HG03354 (cell line): ENCODE results near the gene TMEM89.

Source experiments
- ATAC-seq: cut with Tn5 transposase; IDR thresholded peaks from one replicate; pipeline ENCODE4 v1.9.1; 2021; ENCODE audit warnings: mild to moderate bottlenecking; ENCODE audit not compliant: unreplicated experiment, poor library complexity, severe bottlenecking

Gene TMEM89

GRCh38 chr3:48644898-48645760 lies 23.6 kb upstream of the TMEM89 start:
- no peak for ATAC-seq

- ATAC-seq: no peak
Observed at GRCh38 chr3:48642605-48643004, 21.0 kb upstream of the TMEM89 start.

GRCh38 chr3:48641396-48641795 lies 19.8 kb upstream of the TMEM89 start:
- no peak for ATAC-seq

DNA sequence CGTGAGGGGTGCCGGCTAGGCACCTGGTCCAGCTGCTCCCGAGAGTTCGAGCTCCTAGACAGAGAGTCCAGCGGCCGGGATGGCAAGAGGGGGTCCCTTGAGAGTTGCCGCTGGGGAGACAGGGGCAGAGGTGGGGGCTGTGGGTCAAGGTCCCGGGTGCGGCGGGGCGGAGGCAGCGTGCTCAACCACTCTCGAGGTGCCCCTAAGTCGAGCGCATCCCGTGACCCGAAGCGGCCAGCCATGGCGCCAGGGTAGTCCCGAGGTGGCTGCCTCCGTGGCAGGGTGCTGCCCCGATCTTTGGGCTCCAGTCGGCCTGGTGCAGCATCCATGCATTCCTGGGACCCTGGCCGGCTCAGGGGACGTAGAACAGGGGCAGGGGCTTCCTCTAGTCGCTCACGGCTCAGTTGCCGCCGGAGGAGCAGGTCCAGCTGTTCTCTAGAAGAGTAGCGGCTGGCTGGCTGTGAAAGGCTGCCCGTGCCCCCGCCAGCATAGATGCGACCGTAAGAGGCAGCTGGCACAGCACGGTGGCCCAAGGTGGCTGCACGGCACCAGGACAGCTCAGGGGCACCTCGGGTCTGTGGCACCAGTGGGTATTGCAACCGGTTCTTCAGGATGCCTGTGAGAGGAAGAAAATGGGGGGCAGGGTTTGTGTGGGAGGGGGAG lies 18.5 kb upstream of the TMEM89 start:
- ATAC-seq: no peak

DNA sequence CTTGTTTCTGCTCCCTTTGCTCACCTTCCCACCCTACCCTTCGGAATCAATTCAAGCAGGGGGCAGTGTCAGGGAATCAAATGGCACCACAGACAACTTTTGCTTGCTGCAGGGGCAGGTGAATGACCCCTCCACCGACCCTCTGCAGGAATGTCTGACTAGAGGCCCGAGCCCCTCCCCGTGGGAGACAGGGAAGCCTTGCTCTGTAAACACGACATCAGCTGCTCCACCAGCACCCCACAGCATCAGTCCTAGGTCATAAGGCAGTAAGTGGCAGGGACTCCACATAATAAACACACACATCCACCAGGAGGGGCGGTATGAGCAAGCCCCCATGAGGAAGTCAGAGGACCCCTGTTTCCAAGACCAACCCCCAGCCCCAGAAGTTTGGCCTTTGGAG lies 15.7 kb upstream of the TMEM89 start:
- no peak for ATAC-seq

DNA sequence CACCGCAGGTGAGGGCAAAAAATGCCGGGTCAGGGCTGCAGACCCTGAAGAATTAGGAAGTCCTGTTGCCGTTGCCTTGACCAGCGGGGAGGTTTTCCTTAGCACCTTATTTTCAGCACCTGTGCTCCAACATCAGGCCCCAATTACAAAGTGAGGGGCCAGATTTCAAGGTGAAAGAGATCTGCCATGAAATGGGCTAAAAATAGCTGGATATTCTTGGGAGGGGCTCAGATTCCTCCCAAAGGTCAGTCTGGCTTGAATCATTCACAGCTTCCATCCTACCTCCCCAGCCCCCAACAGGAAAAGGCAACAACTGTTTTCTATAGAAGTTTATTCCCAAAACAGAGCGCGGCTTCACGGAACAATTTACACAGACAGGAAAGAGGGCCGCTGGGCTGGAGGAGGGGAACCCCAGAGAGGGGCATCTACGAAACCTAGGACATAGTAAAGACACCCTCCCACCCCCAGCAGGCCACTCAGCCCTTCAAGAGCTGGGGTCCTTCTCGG lies 14.6 kb upstream of the TMEM89 start:
- no peak for ATAC-seq

DNA sequence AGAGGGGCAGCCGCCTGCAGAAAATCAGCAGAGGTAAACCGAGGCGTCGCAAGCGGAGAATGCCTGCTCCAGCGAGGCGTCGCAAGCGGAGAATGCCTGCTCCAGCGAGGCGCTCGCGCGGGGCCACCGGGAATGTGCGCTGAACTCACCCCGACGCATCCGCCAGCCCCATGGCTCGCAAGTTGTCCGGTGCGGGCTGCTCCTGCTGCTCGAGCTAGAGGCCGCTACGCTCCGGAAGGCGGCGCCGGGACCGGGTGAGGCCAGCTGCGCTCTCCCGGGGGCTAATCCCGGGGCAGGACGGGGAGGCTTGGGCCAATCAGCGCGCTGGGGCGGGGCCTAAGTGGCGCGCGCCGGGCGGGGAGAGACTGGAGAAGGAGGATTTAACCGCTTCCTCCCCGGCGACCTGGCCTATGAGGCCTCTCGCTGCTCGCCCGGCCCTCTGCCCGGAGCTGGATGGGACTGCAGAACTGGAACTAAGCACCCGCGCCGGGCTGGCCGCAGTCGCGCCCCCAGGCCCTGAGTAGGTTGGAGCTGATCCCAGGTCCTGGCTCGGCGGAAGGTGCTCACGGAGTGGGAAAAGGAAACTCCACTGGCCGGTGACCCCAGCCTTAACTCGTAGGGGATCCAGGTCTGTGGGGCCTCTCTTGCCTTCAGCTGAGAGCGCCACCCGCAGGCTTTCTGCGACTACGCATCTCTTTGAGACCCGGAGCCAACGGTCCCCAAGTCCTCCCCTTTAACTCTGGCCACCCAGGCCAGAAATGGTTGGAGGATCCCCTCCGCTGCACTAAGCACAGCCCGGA lies 13.9 kb upstream of the TMEM89 start, which contains the start of gene SLC26A6:
TSS of gene SLC26A6 (minus strand) at position 240 of the 800 bp plus-strand sequence. CDS start at position 172, 68 bp downstream.
- ATAC-seq: peak; percentile 92

GRCh38 chr3:48634661-48635221 lies 13.2 kb upstream of the TMEM89 start:
- peak; percentile 36 for ATAC-seq

DNA sequence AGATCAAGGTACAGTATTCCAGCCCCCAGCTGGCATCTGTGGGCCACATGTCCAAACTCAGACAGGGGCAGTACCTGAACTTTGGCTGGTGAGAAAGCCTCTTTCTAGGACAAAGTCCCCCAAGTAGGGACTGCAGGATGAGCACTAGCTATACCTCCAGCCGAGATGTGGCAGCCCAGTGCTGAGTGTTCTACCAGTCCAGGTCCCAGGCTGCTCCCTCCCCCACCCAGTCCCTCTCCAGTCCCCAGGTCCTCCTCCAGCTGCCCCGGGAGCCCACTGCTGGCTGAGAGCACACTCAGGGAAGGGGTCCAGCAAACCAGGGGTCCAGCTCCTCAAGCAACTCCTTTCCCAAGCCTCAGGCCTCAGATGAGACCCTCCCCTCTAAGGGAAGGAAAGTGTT lies 12.2 kb upstream of the TMEM89 start:
- no peak for ATAC-seq

- no peak for ATAC-seq
Observed at GRCh38 chr3:48633256-48633655, 11.7 kb upstream of the TMEM89 start.

DNA sequence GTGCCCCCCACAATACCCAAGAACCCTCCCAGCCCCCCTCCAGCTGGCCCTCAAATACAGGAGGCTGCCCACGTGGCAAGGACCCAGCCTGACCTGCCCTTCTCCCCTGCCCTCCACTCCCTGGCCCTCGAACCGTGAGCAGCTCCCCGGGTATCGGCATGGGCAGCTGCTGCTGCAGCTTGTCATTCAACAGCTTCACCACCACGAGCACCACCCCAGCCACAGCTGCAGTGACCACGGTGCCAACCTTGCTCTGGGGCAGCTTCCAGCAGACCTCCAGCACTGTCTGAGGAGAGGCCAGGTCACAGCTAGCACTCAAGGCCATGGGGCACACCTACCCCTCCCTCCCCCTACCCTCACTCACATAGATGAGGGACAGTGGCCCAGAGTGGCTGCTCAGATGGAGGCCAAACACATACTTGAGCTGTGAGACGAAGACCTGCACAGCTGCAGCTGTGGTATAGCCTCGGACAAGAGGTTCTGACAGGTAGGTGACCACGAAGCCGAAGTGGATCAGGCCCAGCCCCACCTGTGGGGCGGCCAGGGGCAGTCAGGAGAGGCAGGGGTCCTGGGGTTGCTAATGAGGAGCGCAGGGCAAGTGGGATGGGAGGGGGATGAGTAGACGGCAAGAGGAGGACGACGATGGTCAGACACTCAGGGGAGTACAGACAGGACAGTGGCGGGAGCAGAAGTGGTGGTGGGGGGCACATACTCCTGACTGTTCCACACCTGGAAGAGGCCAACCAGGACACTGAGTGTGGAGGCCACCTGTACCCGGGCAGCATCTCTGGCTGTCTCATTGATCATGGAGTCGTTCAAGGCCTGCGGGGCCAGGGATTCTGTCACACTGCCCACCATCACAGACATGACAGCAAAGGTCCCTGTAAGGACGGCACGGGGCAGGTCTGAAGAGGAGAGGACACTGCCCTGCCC lies 10.2 kb upstream of the TMEM89 start:
- ATAC-seq: no peak

GRCh38 chr3:48630833-48631232 lies 9.3 kb upstream of the TMEM89 start:
- ATAC-seq: no peak

- no peak for ATAC-seq
Observed at GRCh38 chr3:48630407-48630806, 8.8 kb upstream of the TMEM89 start.

- ATAC-seq: no peak
Observed at GRCh38 chr3:48629894-48630293, 8.3 kb upstream of the TMEM89 start.

DNA sequence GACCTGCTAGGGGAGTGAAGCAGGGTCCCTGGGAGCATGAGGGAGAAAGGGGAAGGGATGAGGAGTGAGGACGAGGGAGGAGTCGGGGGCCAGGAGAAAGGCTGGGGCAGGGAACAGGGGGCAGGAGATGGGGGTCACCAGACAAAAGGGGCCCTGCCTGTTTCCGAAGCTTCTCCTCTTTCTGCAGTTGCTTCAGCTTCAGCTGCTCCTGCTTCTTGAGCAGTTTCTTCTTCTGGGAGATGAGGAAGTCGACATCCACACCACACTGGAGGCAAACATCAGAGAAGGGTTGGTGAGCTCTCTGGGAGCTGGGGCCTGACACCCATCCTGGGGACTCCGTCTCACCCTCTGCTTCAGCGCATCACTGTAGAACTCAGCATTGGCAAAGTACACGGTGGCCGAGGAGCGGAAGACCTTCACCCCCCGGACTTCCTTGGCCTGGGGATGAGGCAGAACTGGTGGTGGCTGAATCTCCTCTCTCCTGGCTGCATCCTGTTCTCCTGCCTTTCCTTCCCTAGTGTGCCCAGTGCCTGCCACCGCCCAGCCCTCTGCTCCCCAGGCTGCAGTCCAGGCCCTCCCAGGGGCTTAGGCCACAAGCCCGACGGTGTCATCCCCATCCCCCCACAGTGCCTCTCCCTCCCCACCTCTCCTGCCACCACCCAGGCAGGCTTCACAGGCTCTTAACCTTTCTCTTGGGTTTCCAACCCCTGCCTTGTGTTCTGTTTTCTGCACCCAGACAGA lies 6.9 kb upstream of the TMEM89 start:
- ATAC-seq: no peak

GRCh38 chr3:48625600-48625999 lies 4.0 kb upstream of the TMEM89 start:
- no peak for ATAC-seq

DNA sequence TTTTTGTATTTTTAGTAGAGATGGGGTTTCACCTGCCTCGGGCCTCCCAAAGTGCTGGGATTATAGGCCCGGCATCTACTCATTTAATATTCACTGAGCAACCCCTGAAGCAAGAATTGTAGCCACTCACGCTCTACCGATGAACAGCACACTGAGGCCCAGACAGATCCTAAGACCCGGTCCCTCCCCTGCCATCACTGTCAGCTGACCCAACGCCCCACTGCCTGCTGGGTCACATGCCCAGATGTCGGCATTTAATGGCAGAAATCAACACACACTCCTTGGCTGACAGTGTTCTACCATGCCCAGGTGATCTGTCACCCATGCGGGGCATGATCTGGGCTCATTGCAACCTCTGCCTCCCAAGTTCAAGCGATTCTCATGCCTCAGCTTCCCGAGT lies 3.2 kb upstream of the TMEM89 start:
- no peak for ATAC-seq

DNA sequence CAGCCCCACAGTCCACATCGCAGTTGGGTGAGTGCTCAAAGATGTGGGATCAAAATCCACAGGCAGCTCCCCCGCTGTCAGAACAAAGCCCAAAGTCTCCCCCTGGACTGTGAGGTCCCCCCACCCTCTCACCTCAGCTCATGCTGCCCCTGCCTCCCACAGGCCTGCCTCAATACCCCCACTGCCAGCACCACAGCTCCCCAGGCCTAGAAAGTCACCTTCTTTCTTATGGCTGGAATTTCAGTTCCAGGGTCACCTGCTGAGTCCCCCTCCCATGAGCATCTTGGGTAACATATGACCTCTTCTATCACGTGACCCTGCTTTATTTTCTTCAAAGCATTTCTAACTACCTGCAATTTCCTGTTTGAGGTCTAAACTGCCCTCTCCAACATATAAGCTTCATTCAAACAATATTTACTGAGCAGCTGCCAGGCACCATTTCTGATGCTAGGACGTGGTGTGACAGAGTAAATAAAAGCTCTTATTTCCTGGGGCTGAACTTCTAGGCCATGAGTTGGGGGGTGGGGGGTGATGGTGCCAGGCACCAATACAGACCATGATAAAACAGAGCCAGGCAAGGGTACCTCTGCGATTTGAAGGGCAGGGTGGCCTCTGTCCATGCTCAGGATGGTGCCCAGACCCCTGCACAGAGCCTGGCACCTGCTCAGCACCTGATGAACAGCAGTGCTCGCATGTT lies 2.4 kb upstream of the TMEM89 start:
- ATAC-seq: no peak
